Erythroblast (primary cell): Measurements from ENCODE around the gene KLHL22.
"Not testable (repeated sequence)": the region's sequence is repeated elsewhere in the genome, so short reads cannot be mapped to it uniquely, and the experiment has no call there.

Experiments used
- DNase-seq, 2 experiments: peaks; one replicate each; lab custom pipeline; 2025; lab: John Stamatoyannopoulos, UW
- GATA1 ChIP-seq: IDR thresholded peaks from 2 replicates; pipeline ENCODE4 v1.6.1; 2011; ENCODE audit warnings: low read depth, mild to moderate bottlenecking, control low read depth, low read length, moderate library complexity
- POLR2A ChIP-seq: IDR thresholded peaks from 2 replicates; pipeline ENCODE4 v1.6.1; 2011; ENCODE audit warnings: mild to moderate bottlenecking, low read length

KLHL22 gene

DNA sequence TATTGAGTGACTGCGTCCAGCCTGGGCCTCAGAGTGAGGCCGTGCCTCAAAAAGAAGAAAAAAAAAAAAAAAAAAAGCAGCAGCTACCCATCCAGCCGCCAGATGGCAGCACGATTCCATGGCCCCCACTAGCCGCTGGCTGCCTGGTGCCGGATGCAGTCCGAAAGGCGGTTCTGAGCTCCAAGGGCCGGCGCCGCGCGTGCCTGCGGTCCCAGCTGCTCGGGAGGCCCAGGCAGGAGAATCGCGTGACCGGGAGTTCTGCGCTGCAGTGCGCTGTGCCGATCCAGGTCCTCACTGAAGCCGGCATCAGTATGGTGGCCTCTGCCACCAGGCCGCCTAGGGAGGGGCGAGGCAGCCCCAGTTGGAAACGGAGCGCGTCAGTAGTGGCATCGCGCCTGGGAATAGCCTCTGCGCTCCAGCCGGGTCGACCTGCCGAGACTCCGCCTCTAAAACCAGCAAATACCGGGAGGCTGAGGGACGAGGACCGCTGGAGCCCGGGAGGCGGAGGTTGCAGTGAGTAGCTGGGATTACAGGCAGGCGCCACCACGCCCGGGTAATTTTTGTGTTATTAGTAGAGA, 77.3 kb downstream of the KLHL22 start:
- TF ChIP-seq POLR2A (no peak), GATA1 (no peak)
- DNase-seq = peak; percentile 73 to 87

DNA sequence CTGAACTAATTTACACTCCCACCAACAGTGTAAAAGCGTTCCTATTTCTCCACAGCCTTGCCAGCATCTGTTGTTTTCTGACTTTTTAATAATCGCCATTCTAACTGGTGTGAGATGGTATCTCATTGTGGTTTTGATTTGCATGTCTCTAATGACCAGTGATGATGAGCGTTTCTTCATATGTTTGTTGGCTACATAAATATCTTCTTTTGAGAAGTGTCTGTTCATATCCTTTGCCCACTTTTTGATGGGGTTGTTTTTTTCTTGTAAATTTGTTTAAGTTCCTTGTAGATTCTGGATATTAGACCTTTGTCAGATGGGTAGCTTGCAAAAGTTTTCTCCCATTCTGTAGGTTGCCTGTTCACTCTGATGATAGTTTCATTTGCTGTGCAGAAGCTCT, 79.9 kb downstream of the KLHL22 start:
- DNase-seq = not testable (repeated sequence)

DNA sequence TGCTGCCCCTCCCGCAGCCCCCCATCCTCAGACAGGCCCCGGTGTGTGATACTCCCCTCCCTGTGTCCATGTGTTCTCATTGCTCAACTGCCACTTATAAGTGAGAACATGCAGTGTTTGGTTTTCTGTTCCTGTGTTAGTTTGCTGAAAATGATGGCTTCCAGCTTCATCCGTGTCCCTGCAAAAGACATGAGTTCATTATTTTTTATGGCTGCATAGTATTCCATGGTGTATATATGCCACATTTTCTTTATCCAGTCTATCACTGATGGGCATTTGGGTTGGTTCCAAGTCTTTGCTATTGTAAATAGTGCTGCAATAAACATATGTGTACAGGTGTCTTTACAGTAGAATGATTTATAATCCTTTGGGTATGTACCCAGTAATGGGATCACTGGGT, 80.4 kb downstream of the KLHL22 start:
- not testable (repeated sequence) for DNase-seq

DNA sequence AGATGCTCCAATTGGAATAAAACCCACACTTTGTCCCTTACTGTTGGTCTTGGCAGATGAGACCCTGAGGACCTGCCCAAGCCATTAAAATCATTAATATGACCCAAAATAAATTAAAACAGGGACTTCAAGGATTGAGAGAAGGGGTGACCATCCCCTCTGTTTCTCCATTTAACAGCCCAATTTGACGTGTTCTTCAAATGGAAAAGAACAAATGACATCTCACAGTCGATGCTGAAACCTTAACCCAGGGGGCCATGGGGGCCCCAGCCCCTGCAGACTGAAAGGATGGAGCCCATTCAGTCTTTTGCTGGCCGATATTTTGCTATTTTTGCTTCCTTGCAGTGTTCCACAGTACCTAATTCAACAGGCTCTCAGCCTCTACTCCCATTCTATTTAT, 81.1 kb downstream of the KLHL22 start:
- TF ChIP-seq POLR2A (no peak), GATA1 (no peak)
- no peak for DNase-seq

DNA sequence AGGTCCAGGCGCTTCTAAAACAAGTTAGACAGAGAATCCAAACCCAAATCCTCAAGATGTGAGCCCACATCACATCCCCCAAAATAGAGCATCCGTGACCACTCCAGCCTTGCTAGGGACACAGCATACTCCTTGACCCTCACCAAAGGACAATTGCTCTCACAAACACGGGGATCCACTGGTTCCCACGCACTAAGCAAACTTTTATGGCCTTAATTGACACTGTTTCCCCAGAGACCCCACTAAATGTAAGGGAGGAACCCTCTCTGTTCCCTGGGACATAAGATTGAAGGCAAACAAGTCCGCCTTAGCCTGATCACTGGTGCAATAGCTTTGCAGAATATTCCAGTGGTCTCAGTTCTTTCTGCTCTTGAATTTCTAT, 81.5 kb downstream of the KLHL22 start:
- no peak for DNase-seq
- TF ChIP-seq POLR2A (no peak), GATA1 (no peak)

DNA sequence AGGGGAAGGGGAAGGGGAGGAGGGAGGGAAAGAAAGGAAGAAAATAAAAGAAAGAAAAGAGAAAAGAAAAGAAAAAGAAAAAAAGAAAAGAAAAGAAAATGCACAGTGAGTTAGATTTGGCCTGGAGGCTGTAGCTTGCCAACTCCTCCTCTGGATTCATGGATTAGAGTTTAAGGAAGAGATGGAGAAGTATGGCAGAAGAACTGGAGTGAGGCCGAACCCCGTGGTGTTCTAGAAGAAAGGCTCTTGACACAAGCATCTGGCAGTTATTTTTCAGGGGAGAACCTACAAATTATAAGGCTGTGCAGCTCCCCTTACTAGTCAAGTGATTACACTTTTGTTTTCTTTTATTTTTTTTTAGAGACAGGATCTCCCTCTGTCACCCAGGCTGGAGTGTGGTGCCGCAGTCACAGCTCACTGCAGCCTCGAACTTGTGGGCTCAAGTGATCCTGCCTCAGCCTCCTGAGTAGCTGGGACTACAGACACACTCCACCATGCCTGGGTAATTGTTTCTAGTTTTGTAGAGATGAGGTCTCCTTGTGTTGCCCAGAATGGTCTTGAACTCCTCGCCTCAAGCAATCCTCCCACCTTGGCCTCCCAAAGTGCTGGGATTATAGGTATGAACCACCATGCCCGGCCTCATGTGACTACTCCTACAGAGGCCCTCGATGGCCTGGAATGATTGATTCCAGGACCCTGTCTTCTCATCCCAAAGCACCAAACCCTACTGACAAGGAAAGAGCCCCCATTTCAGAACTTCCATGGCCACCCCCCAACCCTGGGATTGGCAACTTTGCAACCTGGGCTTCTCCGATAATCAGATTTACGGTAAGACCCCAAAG, 82.2 kb downstream of the KLHL22 start:
- TF ChIP-seq GATA1 (no peak), POLR2A (no peak)
- DNase-seq = no peak

DNA sequence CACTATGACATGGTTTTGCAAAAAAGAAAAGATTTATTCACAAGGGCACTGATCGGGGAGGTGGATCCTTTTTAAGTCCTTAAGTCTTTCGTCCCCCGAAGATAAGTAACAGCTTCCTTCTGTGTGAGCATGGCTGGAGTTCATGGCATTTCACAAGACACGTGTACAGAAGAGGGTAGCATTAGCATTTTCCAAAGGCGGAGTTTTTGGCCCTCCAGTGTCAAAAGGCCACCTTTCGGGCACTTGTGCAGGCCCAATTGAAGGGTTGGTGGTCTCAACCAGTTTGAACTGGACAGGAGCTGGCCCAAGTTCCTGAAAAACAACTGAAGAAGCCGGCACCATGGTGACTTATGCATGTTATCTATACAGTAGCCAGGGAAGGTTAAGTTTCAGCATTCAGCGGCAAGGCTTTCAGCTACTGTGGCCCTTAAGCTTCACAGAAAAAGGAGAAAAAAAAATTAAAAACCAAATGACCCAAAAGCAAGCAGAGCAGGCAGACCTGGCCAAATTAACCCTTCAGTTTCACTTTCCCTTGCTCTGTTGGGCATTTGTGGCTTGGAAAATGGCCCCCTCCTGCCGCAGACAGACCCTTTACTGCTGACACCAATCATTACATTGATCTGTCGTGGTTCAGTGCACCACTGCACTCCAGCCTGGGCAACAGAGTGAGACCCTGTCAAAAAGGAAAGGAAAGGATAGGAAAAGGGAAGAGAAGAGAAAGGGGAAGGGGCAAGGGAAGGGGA, 83.0 kb downstream of the KLHL22 start:
- TF ChIP-seq POLR2A = no peak

DNA sequence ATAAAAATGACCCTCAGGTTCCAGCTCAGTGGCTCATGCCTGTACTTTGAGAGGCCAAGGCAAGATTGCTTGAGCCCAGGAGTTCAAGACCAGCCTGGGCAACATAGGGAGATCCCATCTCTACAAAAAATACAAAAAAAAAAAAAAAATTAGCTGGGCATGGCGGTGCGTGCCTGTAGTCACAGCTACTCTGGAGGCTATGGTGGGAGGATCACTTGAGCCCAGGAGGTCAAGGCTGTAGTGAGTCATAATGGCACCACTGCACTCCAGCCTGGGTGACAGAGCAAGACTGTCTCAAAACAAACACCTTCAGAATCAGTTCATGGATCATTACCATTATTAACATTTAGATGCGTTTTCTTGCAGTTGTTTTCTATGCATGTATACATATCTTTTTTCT, 86.2 kb downstream of the KLHL22 start:
- not testable (repeated sequence) for DNase-seq

More for the DNA sequence above, 83.0 kb downstream of the KLHL22 start:
- DNase-seq = no peak

DNA sequence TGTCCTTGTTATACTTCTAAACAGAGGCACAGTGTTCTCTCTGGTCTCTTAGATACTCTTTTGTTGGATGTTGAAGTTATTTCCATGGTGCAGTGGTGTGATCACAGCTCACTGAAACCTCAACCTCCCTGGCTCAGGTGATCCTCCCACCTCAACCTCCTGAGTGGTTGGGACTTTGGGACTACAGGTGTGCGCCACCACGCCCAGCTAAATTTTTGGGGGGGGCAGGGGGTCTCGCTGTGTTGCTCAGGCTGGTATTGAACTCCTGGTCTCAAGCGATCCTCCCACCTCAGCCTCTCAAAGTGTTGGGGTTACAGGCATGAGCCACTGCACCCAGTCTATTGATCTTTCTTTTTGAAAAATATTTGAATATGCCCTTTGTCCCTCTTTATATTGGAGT, 86.7 kb downstream of the KLHL22 start:
- no peak for DNase-seq
- TF ChIP-seq GATA1 = no peak
- no peak for TF ChIP-seq POLR2A

DNA sequence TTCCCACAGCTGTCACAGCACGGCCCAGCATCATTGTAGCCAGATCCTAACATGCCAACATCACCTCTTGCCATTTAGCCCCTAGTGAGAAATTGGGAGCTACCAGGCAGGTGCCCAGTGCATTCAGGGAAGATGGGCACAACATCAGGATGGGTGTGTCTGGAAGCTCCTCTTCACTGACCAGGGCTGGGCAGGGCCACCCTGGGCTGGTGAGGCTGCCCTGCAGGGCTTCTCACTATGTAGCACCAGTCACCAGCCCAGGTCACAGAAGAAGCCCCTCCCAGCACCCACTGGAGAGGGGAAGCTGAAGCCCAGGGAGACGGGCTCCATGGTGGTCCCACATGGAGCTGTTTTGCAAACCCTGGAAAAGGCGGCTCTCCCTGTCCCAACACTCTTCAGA, 87.8 kb downstream of the KLHL22 start:
- TF ChIP-seq POLR2A = no peak
- no peak for TF ChIP-seq GATA1
- DNase-seq = no peak

DNA sequence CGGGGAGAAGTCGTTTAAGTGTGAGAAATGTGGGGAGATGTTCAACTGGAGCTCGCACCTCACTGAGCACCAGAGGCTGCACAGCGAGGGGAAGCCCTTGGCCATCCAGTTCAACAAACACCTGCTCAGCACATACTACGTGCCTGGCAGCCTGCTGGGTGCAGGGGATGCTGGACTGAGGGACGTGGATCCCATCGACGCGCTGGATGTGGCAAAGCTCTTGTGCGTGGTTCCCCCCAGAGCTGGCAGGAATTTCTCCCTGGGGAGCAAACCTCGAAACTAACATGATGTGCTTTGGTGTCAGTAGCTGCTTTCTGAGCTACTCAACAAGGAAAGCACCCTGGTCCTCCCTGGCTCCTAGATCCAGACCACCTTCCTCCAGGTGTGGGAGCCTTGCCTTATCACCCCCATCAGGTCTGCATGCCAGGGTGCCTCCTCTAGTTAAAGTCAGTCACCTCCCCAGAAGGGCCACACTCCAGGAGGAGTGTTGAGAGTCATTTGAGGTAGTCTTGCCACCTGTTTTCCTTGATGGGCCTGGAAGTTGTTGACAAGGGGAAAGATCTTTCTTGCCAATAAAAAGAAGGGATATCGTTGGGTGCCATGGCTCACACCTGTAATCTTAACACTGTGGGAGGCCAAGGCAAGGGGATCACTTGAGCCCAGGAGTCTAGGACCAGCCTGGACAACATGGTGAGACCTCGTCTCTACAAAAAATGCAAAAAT, 88.7 kb downstream of the KLHL22 start:
- no peak for DNase-seq
- TF ChIP-seq POLR2A (no peak), GATA1 (no peak)

DNA sequence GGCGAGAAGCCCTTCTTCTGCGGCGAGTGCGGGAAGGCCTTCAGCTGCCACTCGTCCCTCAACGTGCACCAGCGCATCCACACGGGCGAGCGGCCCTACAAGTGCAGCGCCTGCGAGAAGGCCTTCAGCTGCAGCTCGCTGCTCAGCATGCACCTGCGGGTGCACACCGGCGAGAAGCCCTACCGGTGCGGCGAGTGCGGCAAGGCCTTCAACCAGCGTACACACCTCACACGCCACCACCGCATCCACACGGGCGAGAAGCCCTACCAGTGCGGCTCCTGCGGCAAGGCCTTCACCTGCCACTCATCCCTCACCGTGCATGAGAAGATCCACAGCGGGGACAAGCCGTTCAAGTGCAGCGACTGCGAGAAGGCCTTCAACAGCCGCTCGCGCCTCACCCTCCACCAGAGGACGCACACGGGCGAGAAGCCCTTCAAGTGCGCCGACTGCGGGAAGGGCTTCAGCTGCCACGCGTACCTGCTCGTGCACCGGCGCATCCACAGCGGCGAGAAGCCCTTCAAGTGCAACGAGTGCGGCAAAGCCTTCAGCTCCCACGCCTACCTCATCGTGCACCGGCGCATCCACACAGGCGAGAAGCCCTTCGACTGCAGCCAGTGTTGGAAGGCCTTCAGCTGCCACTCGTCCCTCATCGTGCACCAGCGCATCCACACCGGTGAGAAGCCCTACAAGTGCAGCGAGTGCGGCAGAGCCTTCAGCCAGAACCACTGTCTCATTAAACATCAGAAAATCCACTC, 89.5 kb downstream of the KLHL22 start:
- TF ChIP-seq POLR2A (no peak), GATA1 (no peak)
- no peak for DNase-seq

DNA sequence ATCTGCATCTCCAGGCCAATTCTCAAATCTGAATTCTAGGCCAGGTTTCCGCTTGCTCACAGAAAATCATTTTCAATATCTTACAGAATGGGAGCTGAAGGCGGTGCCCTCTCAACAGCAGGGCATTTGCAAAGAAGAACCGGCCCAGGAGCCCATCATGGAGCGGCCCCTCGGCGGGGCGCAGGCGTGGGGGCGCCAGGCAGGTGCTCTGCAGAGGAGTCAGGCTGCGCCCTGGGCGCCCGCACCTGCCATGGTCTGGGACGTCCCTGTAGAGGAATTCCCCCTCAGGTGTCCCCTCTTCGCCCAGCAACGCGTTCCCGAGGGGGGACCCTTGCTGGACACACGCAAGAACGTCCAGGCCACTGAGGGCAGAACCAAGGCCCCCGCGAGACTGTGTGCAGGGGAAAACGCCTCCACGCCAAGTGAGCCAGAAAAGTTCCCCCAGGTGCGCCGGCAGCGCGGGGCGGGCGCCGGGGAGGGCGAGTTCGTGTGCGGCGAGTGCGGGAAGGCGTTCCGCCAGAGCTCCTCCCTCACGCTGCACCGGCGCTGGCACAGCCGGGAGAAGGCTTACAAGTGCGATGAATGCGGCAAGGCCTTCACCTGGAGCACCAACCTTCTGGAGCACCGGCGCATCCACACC, 90.2 kb downstream of the KLHL22 start:
- no peak for DNase-seq
- no peak for TF ChIP-seq GATA1

DNA sequence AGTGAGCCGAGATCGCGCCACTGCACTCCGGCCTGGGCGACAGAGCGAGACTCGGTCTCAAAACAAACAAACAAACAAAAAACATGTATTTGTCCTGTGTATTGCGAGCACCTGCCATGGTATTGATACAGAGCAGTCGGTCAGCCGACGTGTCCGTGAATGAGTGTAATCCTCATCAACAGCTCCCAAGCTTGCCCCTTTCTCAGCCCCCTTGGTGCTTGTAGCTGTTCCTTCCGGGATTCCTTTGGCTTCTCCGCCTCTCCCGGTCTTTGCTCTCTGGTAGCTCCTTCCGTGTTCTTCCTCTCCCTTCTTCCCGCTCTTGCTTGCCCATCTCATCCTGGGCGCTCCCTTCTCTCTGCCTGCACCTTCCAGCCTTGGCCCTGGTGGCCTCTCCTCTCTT, 90.7 kb downstream of the KLHL22 start:
- DNase-seq = no peak
- TF ChIP-seq GATA1 (no peak), POLR2A (no peak)
